Measurements from ENCODE around the gene MICALL1.

MICALL1 gene

GRCh38 chr22:37982938-37983859, 77.1 kb downstream of the MICALL1 start:
- DNase-seq (ENCODE audit: low read depth in 1 of 2, low spot score in 1 of 2) = no peak

DNA sequence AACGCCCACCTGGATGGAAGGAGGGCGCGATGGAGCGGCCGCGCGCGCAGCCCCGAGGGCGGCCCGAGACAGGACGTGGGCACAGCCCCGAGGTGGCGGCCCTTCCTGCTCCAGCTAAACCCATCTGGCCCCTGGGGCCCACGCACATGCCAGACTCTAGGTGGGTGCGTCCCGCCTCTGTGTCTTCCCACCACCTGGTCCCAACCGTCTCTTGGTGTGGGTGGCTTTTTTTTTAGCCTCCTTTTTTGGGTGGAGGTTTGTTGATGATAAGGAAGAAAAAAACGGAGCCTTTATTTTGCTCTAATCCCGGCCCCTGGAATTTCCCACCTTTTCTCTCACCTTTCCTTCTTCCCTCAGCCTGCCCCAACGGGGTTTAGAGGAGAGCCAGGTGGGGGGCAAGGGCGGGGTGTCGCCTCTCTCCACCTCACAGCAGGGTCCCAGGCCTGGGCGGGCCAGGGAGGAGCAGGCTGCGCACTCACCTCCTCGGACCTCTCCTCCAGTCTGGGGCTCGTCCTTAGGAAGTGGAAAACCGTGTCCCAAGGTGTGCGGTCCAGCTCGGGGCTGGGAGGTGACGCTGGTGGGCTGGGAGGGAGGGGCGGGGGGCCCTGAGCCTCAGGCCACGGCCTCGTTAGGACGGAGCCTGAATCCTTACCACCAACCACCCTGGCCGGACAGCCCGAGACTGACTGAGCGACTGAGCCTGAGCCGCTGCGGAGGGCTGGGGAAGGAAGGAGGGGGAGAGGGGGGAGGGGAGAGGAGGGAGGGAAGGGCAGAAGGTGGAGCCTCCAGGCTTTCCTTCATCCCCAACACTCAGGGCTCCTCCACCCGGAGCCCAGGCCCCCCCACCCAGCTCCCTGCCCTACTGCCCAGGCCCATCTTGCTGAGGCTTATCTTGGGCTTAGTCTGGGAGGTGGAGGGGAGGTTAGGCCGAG, 78.0 kb downstream of the MICALL1 start, which contains the start of gene SOX10:
TSS of gene SOX10 (minus strand) at position 696 of the 932 bp plus-strand sequence. CDS start 771 bp downstream, outside the sequence.
- no peak for DNase-seq (ENCODE audit: low read depth in 1 of 2, low spot score in 1 of 2)

DNA sequence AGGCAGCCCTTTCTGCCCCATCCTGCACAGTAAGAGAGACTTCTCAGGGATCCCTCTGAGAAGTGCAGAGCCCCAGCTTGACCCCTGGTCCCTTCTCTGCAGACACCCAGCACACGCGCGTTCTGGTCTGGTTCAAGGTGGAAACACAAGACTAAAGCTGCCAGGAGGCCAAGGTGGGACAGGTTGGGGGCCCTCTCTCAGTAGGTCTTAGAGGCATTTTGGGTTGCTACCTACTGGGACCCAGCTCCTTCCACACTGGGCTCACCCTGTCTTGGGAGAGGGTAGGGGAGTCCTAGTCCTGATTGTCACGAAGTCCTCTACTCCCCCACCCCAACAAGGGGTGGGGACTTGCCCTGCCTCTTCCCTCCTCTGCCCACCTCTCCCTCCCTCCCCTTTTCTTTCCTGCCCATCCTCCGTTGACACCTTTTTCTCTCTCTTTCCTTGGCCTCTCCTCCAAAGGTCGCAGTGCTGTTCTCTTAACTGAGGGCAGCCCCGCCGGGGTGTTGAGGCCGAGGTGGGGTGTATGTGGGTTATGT, 79.0 kb downstream of the MICALL1 start:
- DNase-seq (ENCODE audit: low read depth in 1 of 2, low spot score in 1 of 2) = no peak

- no peak for DNase-seq (ENCODE audit: low read depth in 1 of 2, low spot score in 1 of 2)
Observed at GRCh38 chr22:37985751-37986281, 79.7 kb downstream of the MICALL1 start.

GRCh38 chr22:37986371-37986770, 80.3 kb downstream of the MICALL1 start:
- no peak for DNase-seq (ENCODE audit: low read depth in 1 of 2, low spot score in 1 of 2)

DNA sequence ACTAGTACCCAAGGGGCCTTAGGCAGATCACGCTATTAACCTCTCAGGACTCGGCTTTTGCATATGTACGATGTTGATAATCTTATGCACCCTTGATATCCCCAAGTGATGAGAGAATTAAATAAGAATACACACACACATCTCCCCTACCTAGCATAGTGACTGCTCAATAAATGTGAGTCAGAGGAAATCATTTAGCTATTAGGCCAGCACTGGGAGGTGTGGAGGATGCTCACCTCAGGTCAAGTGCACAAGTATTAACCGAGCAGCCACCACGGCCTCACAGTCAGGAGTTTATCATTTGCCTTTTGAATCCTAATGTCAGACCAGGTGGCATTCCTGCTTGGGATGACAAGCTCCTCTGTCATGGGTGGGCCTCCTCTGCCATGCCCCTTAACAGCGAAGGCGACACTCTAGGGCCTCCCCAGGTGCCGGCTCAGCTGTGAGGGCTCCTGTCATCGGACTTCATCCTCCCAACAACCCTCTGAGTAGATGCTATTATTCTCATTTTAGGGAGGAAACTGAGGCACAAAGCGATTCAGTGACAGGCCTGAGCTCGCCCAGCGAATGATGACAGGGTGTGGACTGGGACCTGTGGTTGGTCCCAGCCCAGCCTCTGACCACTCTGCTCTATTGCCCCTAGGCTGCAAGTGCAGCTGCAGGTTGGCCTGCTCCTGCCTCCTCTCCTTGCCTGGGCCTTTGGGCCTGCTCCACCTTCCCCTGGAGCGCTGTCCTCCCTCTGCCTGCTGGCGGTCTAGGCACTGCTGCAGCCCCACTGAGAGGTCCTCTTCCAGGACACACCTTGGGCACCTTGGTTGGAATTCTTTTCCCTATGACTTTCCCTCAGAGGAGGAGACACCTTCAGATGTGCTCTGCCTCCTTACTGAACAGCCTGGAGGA, 83.3 kb downstream of the MICALL1 start:
- no peak for DNase-seq (ENCODE audit: low read depth in 1 of 2, low spot score in 1 of 2)

DNA sequence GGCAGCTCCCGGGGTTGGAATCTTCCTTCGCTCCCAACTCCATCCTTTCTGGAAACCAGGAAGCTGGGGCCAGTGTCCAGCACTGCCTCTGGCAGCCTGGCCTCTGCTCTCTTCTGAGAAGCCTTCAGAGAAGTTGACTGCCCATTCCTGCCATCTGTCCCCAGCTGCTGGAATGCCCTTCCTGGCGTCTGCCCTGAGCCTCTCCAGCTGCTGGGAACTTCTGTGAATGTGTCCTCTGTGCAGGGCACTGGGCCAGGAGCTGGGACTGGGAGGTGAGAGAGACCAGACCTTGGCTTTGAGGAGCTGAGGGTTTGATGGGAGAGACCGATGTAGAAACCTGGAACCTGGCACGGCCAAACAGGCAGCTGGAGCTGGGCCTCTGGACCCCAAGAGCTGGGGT, 84.2 kb downstream of the MICALL1 start:
- DNase-seq (ENCODE audit: low read depth in 1 of 2, low spot score in 1 of 2) = no peak

- no peak for DNase-seq (ENCODE audit: low read depth in 1 of 2, low spot score in 1 of 2)
Observed at GRCh38 chr22:37990862-37991261, 84.8 kb downstream of the MICALL1 start.

DNA sequence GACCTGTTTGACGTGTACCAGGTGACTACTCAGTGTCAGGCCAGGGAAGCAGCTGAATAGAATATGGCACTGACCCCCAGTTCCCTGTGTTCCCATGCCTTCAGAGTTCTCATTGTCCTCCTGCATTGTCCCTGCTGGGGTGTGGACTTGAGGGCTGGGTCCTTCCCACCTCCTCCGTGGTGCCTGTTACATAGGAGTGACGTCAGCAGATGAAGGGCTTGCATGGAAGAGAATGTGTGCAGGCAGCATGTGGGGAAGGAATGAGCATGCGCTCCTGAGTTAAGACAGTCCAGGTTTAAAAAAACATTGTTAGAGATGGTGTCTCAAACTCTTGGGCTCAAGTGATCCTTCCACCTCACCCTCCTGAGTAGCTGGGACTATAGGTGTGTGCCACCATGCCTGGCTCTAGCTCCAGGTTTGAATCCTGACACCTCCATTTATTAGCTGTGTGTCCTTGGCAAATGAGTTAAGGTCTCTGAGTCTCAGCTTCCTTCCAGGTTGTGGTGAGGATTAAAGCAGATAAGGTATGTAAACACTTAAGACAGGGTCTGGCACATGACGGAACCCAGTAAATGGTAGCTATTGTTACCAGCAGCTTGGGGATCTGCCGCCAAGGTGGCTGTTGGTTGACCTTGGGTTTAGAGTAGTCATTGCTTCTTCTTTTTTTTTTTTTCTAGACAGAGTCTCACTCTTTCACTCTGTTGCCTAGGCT, 85.8 kb downstream of the MICALL1 start:
- no peak for DNase-seq (ENCODE audit: low read depth in 1 of 2, low spot score in 1 of 2)

Data from stimulated activated CD4-positive, alpha-beta T cell treated with anti-CD3 and anti-CD28 coated beads, Interleukin-15, amount 100 ng/mL, for 1 hour (primary cell).